Vagina (tissue), 2 donors: ENCODE data around the gene BACE1-AS. TPM values are rescaled to one million over a fixed set of nuclear protein-coding genes. Genes with fewer than 3 reads are reported as not detected.

Experiments used
- DNase-seq, 2 donors: peaks; one replicate each; pipeline ENCODE4 v3.0.0-alpha.2; 2017; ENCODE audit errors: extremely low spot score in 2 of 2
- H3K27ac ChIP-seq: fragments of 200-600 bp; sonication (generic); one replicate; pipeline ENCODE4 v1.5.1; 2019
- H3K27me3 ChIP-seq: fragments of 200-600 bp; sonication (generic); one replicate; pipeline ENCODE4 v1.5.1; 2019
- H3K36me3 ChIP-seq, 2 donors: fragments of 200-600 bp; sonication (generic); one replicate each; pipeline ENCODE4 v1.5.1; 2017 to 2019
- H3K4me1 ChIP-seq: fragments of 200-600 bp; sonication (generic); one replicate; pipeline ENCODE4 v1.5.1; 2019
- H3K4me3 ChIP-seq, 2 donors: fragments of 200-600 bp; sonication (generic); 1 replicate in 1 of 2; 2 replicates in 1 of 2; pipeline ENCODE4 v1.5.1; 2016 to 2019
- H3K9me3 ChIP-seq: fragments of 200-600 bp; sonication (generic); one replicate; pipeline ENCODE4 v1.5.1; 2019
- POLR2A ChIP-seq, 2 donors: fragments of 450-650 bp; IDR thresholded peaks; one replicate each; pipeline ENCODE4 v1.6.1; 2017; ENCODE audit warnings: antibody characterized with exemption in 2 of 2, mild to moderate bottlenecking in 2 of 2, moderate library complexity in 2 of 2
- POLR2AphosphoS5 ChIP-seq, 2 donors: sonication (generic); formaldehyde crosslinking; IDR thresholded peaks; one replicate each; pipeline ENCODE4 v1.9.0; 2017; ENCODE audit warnings: antibody characterized with exemption in 2 of 2, mild to moderate bottlenecking in 2 of 2, low read depth in 1 of 2; ENCODE audit not compliant: insufficient read depth in 1 of 2
- intact Hi-C: fragments of 100-400 bp; cut with DNase I; formaldehyde crosslinking; loops from one replicate; pipeline ENCODE4 v1.15.1; 2023
- total RNA-seq: library from RNA; depleted of rRNA; stranded (reverse); fragments of >200 nt; gene quantifications from one replicate; pipeline ENCODE4 v1.2.3, GENCODE V29; 2016
- TF ChIP-seq, protein P1 (sequence below), 3 experiments: fragments of 450-650 bp in 2 of 3; fragments of 200-600 bp in 1 of 3; sonication (generic) in 1 of 3; IDR thresholded peaks; one replicate each; pipeline ENCODE4 v1.5.1; 2017 to 2019; ENCODE audit warnings: antibody characterized with exemption in 3 of 3, mild to moderate bottlenecking in 2 of 3, moderate library complexity in 2 of 3

The BACE1-AS gene
- total RNA-seq, 1 donor from 2014 or later, result 10.6 TPM

- peaks cover 20% of the 10 kb centered on the region for H3K4me1 ChIP-seq
- H3K27me3 ChIP-seq, result no peaks in the 10 kb centered on the region
- TF ChIP-seq POLR2A (IDR thresholded peaks at IDR 0.05) (no peak), POLR2AphosphoS5 (IDR thresholded peaks at IDR 0.05; ENCODE audit: insufficient read depth in 1 of 2, low read depth in 1 of 2) (no peak)
- TF ChIP-seq, protein P1, sequence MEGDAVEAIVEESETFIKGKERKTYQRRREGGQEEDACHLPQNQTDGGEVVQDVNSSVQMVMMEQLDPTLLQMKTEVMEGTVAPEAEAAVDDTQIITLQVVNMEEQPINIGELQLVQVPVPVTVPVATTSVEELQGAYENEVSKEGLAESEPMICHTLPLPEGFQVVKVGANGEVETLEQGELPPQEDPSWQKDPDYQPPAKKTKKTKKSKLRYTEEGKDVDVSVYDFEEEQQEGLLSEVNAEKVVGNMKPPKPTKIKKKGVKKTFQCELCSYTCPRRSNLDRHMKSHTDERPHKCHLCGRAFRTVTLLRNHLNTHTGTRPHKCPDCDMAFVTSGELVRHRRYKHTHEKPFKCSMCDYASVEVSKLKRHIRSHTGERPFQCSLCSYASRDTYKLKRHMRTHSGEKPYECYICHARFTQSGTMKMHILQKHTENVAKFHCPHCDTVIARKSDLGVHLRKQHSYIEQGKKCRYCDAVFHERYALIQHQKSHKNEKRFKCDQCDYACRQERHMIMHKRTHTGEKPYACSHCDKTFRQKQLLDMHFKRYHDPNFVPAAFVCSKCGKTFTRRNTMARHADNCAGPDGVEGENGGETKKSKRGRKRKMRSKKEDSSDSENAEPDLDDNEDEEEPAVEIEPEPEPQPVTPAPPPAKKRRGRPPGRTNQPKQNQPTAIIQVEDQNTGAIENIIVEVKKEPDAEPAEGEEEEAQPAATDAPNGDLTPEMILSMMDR (IDR thresholded peaks at IDR 0.05), result no peak
- intact Hi-C loops, result no loop called here
- no peak overlapping the region for H3K4me3 ChIP-seq
- no peaks in the 10 kb centered on the region for H3K36me3 ChIP-seq
- H3K27ac ChIP-seq, result no peak overlapping the region
- no peaks in the 10 kb centered on the region for H3K9me3 ChIP-seq
- DNase-seq, result no peak
These were observed 11.1 kb downstream of the BACE1-AS start for GRCh38 chr11:117302228-117302627.

- intact Hi-C loops, result no loop called here
- H3K4me1 ChIP-seq, result peaks cover 20% of the 10 kb centered on the region
- H3K36me3 ChIP-seq, result no peaks in the 10 kb centered on the region
- H3K4me3 ChIP-seq, result no peak overlapping the region
- no peak for TF ChIP-seq POLR2A (IDR thresholded peaks at IDR 0.05)
- TF ChIP-seq, protein P1 (IDR thresholded peaks at IDR 0.05), result no peak
- no peak for TF ChIP-seq POLR2AphosphoS5 (IDR thresholded peaks at IDR 0.05; ENCODE audit: insufficient read depth in 1 of 2, low read depth in 1 of 2)
- no peaks in the 10 kb centered on the region for H3K9me3 ChIP-seq
- no peak for DNase-seq
- H3K27ac ChIP-seq, result no peak overlapping the region
- H3K27me3 ChIP-seq, result no peaks in the 10 kb centered on the region
These were observed 12.0 kb downstream of the BACE1-AS start for GRCh38 chr11:117303101-117303500.

GRCh38 chr11:117303646-117304315 is 12.6 kb downstream of the BACE1-AS start:
- Histone ChIP-seq H3K4me3 (no peak overlapping the region), H3K27me3 (no peaks in the 10 kb centered on the region), H3K27ac (no peak overlapping the region), H3K4me1 (peaks cover 20% of the 10 kb centered on the region), H3K9me3 (no peaks in the 10 kb centered on the region), H3K36me3 (no peaks in the 10 kb centered on the region)
- TF ChIP-seq, protein P1 (IDR thresholded peaks at IDR 0.05), result no peak
- TF ChIP-seq POLR2A (IDR thresholded peaks at IDR 0.05) (no peak), POLR2AphosphoS5 (IDR thresholded peaks at IDR 0.05; ENCODE audit: insufficient read depth in 1 of 2, low read depth in 1 of 2) (no peak)
- intact Hi-C loops, result no loop called here
- DNase-seq, result no peak

DNA sequence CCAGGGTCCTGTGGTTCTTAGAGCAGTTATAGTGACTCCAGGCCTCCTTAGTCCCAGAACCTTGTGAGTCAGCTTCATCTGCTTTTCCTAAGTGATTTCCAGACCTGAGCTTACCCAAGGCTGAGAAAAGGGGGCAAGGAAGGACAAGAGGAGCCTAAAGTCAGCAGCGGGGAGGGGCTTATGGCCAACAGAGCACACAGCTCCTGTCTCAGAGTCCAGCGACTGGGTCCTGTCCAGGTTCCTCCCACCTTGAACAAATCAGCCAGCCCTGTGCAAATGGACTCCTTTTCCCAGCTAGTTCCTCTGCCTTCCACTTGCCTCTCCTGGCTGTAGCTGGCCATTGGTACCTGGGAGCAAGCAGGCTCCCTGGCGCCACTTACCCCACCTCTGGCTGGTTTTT is 14.0 kb downstream of the BACE1-AS start:
- Histone ChIP-seq H3K27me3 (no peaks in the 10 kb centered on the region), H3K27ac (no peak overlapping the region), H3K36me3 (no peaks in the 10 kb centered on the region), H3K4me1 (peaks cover 11% of the 10 kb centered on the region), H3K9me3 (no peaks in the 10 kb centered on the region), H3K4me3 (no peak overlapping the region)
- intact Hi-C loops, result no loop called here
- TF ChIP-seq POLR2AphosphoS5 (IDR thresholded peaks at IDR 0.05; ENCODE audit: insufficient read depth in 1 of 2, low read depth in 1 of 2) (no peak), POLR2A (IDR thresholded peaks at IDR 0.05) (no peak)
- TF ChIP-seq, protein P1 (IDR thresholded peaks at IDR 0.05), result no peak
- no peak for DNase-seq

GRCh38 chr11:117309310-117309709 is 18.2 kb downstream of the BACE1-AS start:
- H3K4me1 ChIP-seq, result peaks cover 14% of the 10 kb centered on the region
- TF ChIP-seq, protein P1 (IDR thresholded peaks at IDR 0.05), result no peak
- TF ChIP-seq POLR2AphosphoS5 (IDR thresholded peaks at IDR 0.05; ENCODE audit: insufficient read depth in 1 of 2, low read depth in 1 of 2) (no peak), POLR2A (IDR thresholded peaks at IDR 0.05) (no peak)
- no peak overlapping the region for H3K4me3 ChIP-seq
- H3K27me3 ChIP-seq, result no peaks in the 10 kb centered on the region
- H3K36me3 ChIP-seq, result no peaks in the 10 kb centered on the region
- H3K9me3 ChIP-seq, result no peaks in the 10 kb centered on the region
- DNase-seq, result no peak
- no peak overlapping the region for H3K27ac ChIP-seq
- intact Hi-C loops, result no loop called here
